ENCODE measurements around the gene PDGFRA. TPM values are rescaled to one million over a fixed set of nuclear protein-coding genes. Genes with fewer than 3 reads are reported as not detected.
"Not testable (repeated sequence)": the region's sequence is repeated elsewhere in the genome, so short reads cannot be mapped to it uniquely, and the experiment has no call there.

The PDGFRA gene
- total RNA-seq, 1 experiment from 2014 or later, result 0.88 TPM

DNA sequence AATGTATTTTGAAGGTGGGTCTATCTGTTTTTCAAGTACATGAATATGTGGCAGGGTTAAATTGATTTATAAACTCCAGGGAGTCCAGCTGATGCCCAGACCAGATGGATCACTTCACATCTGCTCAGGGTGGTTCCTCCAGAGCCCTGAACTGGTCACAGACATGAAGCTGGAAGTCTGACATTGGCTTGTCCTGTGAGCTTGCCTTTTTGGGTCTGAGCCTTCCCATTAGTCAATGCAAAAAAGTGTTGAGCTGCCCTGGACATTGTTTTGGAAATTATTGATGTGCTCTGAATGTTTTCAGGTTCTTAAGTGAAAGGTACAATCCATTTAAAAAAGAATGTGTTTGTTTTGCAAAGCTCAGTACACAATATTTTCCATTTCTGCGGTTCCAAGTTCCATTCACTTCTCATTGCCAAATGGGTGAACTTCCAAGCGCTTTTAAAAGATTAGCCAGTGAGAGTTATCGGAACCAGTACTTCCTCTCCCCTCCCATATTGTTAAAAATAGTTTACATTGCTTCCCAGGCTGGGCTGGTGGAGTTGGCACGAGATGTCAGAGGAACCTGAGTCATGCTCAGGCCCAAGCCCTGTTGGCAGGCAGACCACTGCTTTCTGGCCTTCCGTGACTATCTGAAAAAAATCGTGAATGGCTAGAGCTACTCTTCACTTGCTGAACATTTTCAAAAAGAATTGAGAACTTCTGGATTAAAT, 52.1 kb downstream of the PDGFRA start:
- in situ Hi-C loops (cut with HindIII; ENCODE audit: low pct_unique_long_range_greater_than_20kb, low sequenced_read_pairs), result no loop called here
- no peak for DNase-seq (ENCODE audit: low read depth)

- in situ Hi-C loops (cut with HindIII; ENCODE audit: low pct_unique_long_range_greater_than_20kb, low sequenced_read_pairs), result no loop called here
- DNase-seq (ENCODE audit: low read depth), result no peak
Measured at GRCh38 chr4:54282837-54283236, 53.7 kb downstream of the PDGFRA start.

GRCh38 chr4:54289316-54289715, 60.2 kb downstream of the PDGFRA start:
- DNase-seq (ENCODE audit: low read depth), result no peak
- in situ Hi-C loops (cut with HindIII; ENCODE audit: low pct_unique_long_range_greater_than_20kb, low sequenced_read_pairs), result no loop called here

- in situ Hi-C loops (cut with HindIII; ENCODE audit: low pct_unique_long_range_greater_than_20kb, low sequenced_read_pairs), result no loop called here
- no peak for DNase-seq (ENCODE audit: low read depth)
Measured at GRCh38 chr4:54290980-54291379, 61.9 kb downstream of the PDGFRA start.

DNA sequence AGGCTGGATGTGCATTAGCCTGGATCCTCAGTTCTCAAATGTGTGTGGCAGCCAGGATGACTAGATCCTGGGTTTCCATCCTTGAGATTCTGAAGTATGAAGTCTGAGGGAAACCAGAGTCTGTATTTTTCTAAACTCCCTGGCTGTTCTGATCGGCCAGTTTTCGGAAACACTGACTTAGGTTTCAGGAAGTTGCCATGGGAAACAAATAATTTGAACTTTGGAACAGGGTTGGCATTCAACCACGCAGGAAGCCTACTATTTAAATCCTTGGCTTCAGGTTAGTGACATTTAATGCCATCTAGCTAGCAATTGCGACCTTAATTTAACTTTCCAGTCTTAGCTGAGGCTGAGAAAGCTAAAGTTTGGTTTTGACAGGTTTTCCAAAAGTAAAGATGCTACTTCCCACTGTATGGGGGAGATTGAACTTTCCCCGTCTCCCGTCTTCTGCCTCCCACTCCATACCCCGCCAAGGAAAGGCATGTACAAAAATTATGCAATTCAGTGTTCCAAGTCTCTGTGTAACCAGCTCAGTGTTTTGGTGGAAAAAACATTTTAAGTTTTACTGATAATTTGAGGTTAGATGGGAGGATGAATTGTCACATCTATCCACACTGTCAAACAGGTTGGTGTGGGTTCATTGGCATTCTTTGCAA, 67.6 kb downstream of the PDGFRA start:
- no peak for DNase-seq (ENCODE audit: low read depth)
- in situ Hi-C loops (cut with HindIII; ENCODE audit: low pct_unique_long_range_greater_than_20kb, low sequenced_read_pairs), result no loop called here

DNA sequence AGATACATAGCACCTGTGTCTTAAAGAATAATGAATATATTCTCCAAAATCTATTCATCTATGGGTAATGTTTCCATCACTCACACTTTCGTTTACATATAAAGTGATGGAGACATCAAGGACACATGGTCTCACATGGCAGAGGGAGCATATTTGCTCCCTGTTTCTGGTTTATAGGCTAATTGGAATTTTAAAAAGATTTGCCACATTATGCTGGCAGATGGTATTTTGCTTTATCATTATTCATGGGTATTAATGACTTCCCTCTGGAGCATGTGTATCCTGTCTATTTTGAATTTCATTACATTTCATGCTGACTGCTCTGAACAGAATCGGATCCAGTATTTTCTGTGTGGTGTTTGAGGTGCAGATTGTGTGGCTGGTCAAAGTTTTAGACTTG, 79.0 kb downstream of the PDGFRA start:
- DNase-seq (ENCODE audit: low read depth), result no peak
- in situ Hi-C loops (cut with HindIII; ENCODE audit: low pct_unique_long_range_greater_than_20kb, low sequenced_read_pairs), result no loop called here

GRCh38 chr4:54315561-54316538, 86.8 kb downstream of the PDGFRA start:
- in situ Hi-C loops (cut with HindIII; ENCODE audit: low pct_unique_long_range_greater_than_20kb, low sequenced_read_pairs), result no loop called here
- no peak for DNase-seq (ENCODE audit: low read depth)

DNA sequence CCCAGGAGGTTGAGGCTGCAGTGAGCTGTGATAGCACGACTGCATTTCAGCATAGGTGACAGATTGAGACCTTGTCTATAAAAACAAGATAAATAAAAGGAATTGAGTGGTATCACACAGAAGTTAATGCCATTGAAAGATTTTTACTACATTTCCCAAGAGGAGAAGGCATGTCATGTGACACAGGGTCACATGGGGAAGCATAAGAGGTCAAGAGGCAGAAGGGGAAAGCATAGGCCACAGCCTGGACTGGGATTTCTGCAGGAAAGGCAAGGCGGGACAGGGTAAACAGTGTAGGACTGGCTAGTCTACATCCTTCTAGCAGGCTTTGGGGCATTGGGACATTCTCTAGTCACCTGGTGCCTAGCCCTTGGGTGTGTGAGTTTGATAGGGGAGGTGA, 88.6 kb downstream of the PDGFRA start:
- in situ Hi-C loops (cut with HindIII; ENCODE audit: low pct_unique_long_range_greater_than_20kb, low sequenced_read_pairs), result no loop called here

DNA sequence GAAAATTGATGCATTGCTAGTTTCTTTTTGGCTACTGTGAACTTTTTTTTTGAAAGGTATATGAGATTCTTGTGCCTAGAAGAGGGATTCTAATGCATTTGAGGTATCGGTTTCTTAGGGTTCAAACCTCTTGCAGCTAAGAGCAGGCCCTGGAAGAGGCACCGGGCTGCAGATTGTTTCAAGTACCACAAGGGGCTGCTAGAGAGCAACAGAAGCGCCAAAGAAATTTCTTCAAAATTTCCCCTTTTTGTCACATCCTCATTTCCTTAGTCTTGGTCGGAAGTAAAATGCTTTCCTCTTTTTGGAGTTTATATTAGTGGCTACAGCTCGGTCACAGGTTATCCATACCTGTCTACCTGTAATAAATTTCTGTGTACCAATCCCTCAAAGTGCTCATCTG, 89.8 kb downstream of the PDGFRA start:
- DNase-seq (ENCODE audit: low read depth), result peak; percentile 21
- in situ Hi-C loops (cut with HindIII; ENCODE audit: low pct_unique_long_range_greater_than_20kb, low sequenced_read_pairs), result no loop called here

More for the DNA sequence above, 88.6 kb downstream of the PDGFRA start:
- no peak for DNase-seq (ENCODE audit: low read depth)

DNA sequence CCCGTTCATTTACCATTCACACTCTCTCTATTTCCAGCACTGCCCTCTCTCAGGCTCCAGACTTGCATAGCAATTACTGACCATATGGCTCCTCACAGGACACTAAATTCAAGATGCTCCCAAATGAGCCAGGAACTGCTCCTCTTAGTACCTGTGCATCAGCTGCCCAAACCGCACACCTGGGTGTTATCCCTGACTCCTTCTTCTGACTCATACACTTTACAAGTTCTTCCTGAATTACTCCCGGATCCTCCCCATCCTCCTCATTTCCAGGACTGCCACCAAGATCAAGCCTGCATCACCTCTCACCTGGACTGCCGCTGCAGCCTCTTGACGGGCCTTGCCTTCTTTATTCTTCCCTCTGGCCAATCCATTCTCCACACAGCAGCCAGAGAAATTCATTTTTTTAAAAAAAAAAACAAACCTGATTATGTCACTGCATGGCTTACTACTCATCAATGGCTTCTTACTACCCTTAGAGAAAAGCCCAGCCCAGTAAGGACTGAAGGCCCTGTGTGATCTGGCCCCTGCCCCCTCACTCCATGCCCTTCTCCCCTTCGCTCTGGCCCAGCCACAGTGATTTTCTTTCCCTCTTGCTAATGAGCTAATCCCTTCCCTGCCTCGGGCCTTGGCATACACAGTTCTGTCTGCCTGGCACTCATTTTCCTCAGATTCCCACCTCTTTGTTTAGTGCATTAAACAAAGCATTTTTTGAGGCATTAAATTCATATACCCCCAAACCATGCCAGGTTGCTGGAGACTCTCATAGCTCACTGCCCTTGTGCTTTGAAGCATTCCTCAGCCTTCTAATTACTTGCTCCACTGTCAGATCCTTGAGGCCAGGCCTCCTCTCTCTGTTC, 92.0 kb downstream of the PDGFRA start:
- no peak for DNase-seq (ENCODE audit: low read depth)
- in situ Hi-C loops (cut with HindIII; ENCODE audit: low pct_unique_long_range_greater_than_20kb, low sequenced_read_pairs), result no loop called here

DNA sequence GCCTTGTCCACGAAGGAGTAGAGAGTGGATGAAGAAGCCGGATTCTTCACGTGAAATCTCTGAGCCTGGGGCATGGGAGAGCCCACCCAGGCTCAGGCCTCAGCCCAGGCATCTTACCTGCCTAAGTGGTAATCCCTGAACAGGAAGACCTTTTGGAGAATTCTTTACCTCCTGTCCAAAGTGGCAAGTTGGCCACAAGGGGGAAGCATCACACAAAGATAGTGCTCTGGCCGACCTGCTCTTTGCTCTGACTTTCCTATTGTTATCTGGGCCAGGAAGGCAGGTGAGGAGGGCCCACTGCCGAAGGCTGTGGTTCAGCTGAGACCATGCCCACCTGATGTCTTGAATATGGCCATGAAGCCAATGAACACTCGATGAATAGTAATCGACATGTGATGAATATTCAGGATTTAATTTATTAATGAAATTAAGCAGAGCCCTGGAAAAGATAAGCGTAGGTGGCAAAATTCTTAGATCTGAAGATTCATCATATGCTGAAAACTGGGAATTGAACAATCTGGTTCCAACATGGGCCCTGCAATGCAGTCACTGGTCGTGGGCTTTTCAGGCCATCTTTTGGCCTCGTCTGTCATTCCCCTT, 93.8 kb downstream of the PDGFRA start:
- DNase-seq (ENCODE audit: low read depth), result peak; percentile 64
- in situ Hi-C loops (cut with HindIII; ENCODE audit: low pct_unique_long_range_greater_than_20kb, low sequenced_read_pairs), result no loop called here

- no peak for DNase-seq (ENCODE audit: low read depth)
- in situ Hi-C loops (cut with HindIII; ENCODE audit: low pct_unique_long_range_greater_than_20kb, low sequenced_read_pairs), result no loop called here
Measured at GRCh38 chr4:54330896-54331295, 101.8 kb downstream of the PDGFRA start.

- in situ Hi-C loops (cut with HindIII; ENCODE audit: low pct_unique_long_range_greater_than_20kb, low sequenced_read_pairs), result no loop called here
- no peak for DNase-seq (ENCODE audit: low read depth)
Measured at GRCh38 chr4:54332542-54332941, 103.4 kb downstream of the PDGFRA start.

- DNase-seq (ENCODE audit: low read depth), result no peak
- in situ Hi-C loops (cut with HindIII; ENCODE audit: low pct_unique_long_range_greater_than_20kb, low sequenced_read_pairs), result no loop called here
Measured at GRCh38 chr4:54333657-54334056, 104.6 kb downstream of the PDGFRA start.

GRCh38 chr4:54334769-54335168, 105.7 kb downstream of the PDGFRA start:
- DNase-seq (ENCODE audit: low read depth); in situ Hi-C loops (cut with HindIII; ENCODE audit: low pct_unique_long_range_greater_than_20kb, low sequenced_read_pairs): not testable (repeated sequence)

DNA sequence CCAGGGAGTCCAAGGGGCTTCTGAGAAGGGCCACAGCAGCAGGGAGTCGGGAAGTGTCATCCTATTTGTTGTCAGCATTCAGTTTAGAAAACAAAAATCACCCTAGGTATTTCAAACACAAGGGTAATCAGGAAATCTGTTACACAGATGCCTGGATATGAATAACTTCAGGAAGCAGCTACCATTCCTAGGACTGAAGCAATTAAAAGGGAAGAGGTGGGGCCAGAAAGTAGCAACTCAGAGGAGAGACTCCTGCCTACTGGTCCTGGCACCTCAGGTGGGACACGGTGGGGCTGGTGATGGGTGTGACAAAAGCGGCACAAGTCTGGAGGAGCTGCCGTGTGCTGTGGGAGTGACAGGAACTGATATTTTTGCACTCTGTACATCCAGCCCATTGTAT, 107.9 kb downstream of the PDGFRA start:
- in situ Hi-C loops (cut with HindIII; ENCODE audit: low pct_unique_long_range_greater_than_20kb, low sequenced_read_pairs), result no loop called here
- DNase-seq (ENCODE audit: low read depth), result no peak

DNA sequence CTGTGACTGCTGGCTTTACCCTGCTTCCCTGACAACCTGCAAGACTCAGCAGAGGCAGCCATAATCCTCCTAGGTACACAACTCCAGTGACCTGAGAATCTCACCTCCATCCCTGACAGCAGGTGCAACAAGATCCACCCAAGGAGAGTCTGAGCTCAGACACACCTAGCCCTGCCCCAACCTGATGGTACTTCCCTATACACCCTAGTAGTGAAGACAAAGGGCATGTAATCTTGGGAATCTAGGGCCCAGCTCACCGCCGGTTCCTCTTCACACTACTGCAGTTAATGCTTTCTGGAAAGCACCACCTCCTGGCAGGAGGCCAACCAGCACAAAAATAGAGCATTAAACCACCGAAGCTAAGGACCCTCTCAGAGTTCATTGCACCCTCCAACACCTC, 113.0 kb downstream of the PDGFRA start:
- in situ Hi-C loops (cut with HindIII; ENCODE audit: low pct_unique_long_range_greater_than_20kb, low sequenced_read_pairs); DNase-seq (ENCODE audit: low read depth): not testable (repeated sequence)
